PC-9 (cell line): ENCODE data around the gene BTBD1. TPM values are rescaled to one million over a fixed set of nuclear protein-coding genes. Genes with fewer than 3 reads are reported as not detected.
"Not testable (repeated sequence)": the region's sequence is repeated elsewhere in the genome, so short reads cannot be mapped to it uniquely, and the experiment has no call there.

Experiments used
- BruUV-seq: library from RNA; stranded (reverse); fragments of 400-500 nt; replicated peaks from 2 replicates; lab custom pipeline; 2021; lab: Mats Ljungman, UMichigan
- CTCF ChIA-PET: fragments of 300-600 bp; sonication (Branson Sonifier 250); formaldehyde crosslinking; loops from one replicate; lab custom pipeline; 2022; ENCODE audit warnings: antibody characterized with exemption; lab: Charles Lee
- POLR2A ChIA-PET: fragments of 300-600 bp; sonication (Branson Sonifier 250); formaldehyde crosslinking; loops from one replicate; lab custom pipeline; 2022; ENCODE audit warnings: antibody characterized with exemption; ENCODE audit not compliant: unreplicated experiment; lab: Charles Lee
- DNase-seq, 2 experiments: peaks; one replicate each; pipeline versions ENCODE4 v3.0.0 to v3.0.0-alpha.2; 2015 to 2022; ENCODE audit warnings: mixed read lengths in 1 of 2
- H2AFZ ChIP-seq: fragments of 200-600 bp; sonication (generic); 2 replicates; pipeline ENCODE4 v1.8.1; 2017; ENCODE audit warnings: antibody characterized with exemption
- H3F3A ChIP-seq: fragments of 200-600 bp; sonication (generic); 2 replicates; pipeline ENCODE4 v1.8.1; 2017; ENCODE audit warnings: antibody characterized with exemption, mild to moderate bottlenecking, low read depth; ENCODE audit not compliant: insufficient read depth
- H3K27ac ChIP-seq: fragments of 200-600 bp; sonication (generic); 2 replicates; pipeline ENCODE4 v1.6.1; 2016; ENCODE audit warnings: mixed run types
- H3K27me3 ChIP-seq: fragments of 200-600 bp; sonication (generic); 2 replicates; pipeline ENCODE4 v1.6.1; 2016; ENCODE audit warnings: low read depth, mixed run types; ENCODE audit not compliant: insufficient read depth
- H3K36me3 ChIP-seq: fragments of 200-600 bp; sonication (generic); 2 replicates; pipeline ENCODE4 v1.6.1; 2016; ENCODE audit warnings: low read depth, mixed run types
- H3K4me1 ChIP-seq: fragments of 200-600 bp; sonication (generic); replicated peaks from 2 replicates; pipeline ENCODE4 v1.6.1; 2016; ENCODE audit warnings: mixed run types; ENCODE audit not compliant: insufficient read depth
- H3K4me2 ChIP-seq: fragments of 200-600 bp; sonication (generic); 2 replicates; pipeline ENCODE4 v1.6.1; 2017; ENCODE audit warnings: mixed run types
- H3K4me3 ChIP-seq: fragments of 200-600 bp; sonication (generic); 2 replicates; pipeline ENCODE4 v1.6.1; 2016; ENCODE audit warnings: mixed run types
- H3K79me2 ChIP-seq: fragments of 200-600 bp; sonication (generic); 2 replicates; pipeline ENCODE4 v1.6.1; 2017; ENCODE audit warnings: low read depth, mixed run types
- H3K9me2 ChIP-seq: fragments of 200-600 bp; sonication (generic); 2 replicates; pipeline ENCODE4 v1.8.1; 2017; ENCODE audit warnings: mild to moderate bottlenecking; ENCODE audit not compliant: insufficient read depth
- H3K9me3 ChIP-seq: fragments of 200-600 bp; sonication (generic); 2 replicates; pipeline ENCODE4 v1.8.1; 2016; ENCODE audit warnings: low read depth; ENCODE audit not compliant: insufficient read depth
- H4K20me1 ChIP-seq: fragments of 200-600 bp; sonication (generic); 2 replicates; pipeline ENCODE4 v1.8.1; 2017; ENCODE audit not compliant: insufficient read depth
- EZH2 ChIP-seq: fragments of 200-600 bp; sonication (generic); IDR thresholded peaks from 2 replicates; pipeline ENCODE4 v1.8.0; 2017; ENCODE audit warnings: antibody characterized with exemption, low read depth
- intact Hi-C: fragments of 100-400 bp; cut with micrococcal nuclease; formaldehyde crosslinking; loops from one replicate; pipeline ENCODE4 v1.10.0; 2022; ENCODE audit not compliant: unreplicated experiment
- total RNA-seq: library from RNA; stranded (reverse); gene quantifications from 2 replicates; pipeline ENCODE4 v1.2.3, GENCODE V29; 2021
- TF ChIP-seq, protein P1 (sequence below): fragments of 200-600 bp; sonication (generic); conservative IDR thresholded peaks from 2 replicates; pipeline ENCODE4 v1.6.1; 2017; ENCODE audit warnings: mixed run types, antibody characterized with exemption, mild to moderate bottlenecking, moderate library complexity

The BTBD1 gene
- total RNA-seq, 1 experiment from 2014 or later, result 28.2 TPM

DNA sequence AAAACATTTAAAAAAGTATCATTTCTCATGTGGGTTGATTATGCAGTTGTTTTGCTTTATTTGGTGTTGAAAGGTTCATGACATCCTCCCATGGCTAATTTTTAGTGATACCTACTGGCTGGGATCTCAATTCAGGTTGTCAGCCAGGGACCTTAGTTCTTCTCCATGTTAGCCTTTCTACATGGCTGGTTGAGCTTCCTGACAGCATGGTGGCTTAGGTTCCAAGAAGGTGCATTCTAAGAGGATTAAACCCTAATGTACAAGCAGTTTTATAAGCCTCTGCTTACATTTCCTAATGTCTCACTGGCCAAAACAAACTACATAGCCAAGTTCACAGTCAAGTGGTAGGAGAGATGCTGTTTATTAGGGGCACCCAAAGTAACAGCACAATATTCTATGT lies 31.0 kb upstream of the BTBD1 start:
- TF ChIP-seq EZH2, result no peak
- TF ChIP-seq, protein P1, sequence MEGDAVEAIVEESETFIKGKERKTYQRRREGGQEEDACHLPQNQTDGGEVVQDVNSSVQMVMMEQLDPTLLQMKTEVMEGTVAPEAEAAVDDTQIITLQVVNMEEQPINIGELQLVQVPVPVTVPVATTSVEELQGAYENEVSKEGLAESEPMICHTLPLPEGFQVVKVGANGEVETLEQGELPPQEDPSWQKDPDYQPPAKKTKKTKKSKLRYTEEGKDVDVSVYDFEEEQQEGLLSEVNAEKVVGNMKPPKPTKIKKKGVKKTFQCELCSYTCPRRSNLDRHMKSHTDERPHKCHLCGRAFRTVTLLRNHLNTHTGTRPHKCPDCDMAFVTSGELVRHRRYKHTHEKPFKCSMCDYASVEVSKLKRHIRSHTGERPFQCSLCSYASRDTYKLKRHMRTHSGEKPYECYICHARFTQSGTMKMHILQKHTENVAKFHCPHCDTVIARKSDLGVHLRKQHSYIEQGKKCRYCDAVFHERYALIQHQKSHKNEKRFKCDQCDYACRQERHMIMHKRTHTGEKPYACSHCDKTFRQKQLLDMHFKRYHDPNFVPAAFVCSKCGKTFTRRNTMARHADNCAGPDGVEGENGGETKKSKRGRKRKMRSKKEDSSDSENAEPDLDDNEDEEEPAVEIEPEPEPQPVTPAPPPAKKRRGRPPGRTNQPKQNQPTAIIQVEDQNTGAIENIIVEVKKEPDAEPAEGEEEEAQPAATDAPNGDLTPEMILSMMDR, result no peak
- intact Hi-C loops, result no loop called here
- Histone ChIP-seq H2AFZ (no peak overlapping the region), H3K36me3 (no peaks in the 10 kb centered on the region), H3K27me3 (peaks cover 6% of the 10 kb centered on the region; the same call in 1 of the 2 replicates), H3K79me2 (no peaks in the 10 kb centered on the region), H3K4me3 (no peak overlapping the region), H4K20me1 (no peaks in the 10 kb centered on the region), H3K4me2 (no peak overlapping the region), H3K9me3 (no peaks in the 10 kb centered on the region), H3K9me2 (no peaks in the 10 kb centered on the region), H3K27ac (no peak overlapping the region), H3F3A (no peaks in the 10 kb centered on the region), H3K4me1 (no peaks in the 10 kb centered on the region)
- no peak for DNase-seq
- ChIA-PET POLR2A (no interaction called here), CTCF (no interaction called here)
- BruUV-seq, result no TSS peak

DNA sequence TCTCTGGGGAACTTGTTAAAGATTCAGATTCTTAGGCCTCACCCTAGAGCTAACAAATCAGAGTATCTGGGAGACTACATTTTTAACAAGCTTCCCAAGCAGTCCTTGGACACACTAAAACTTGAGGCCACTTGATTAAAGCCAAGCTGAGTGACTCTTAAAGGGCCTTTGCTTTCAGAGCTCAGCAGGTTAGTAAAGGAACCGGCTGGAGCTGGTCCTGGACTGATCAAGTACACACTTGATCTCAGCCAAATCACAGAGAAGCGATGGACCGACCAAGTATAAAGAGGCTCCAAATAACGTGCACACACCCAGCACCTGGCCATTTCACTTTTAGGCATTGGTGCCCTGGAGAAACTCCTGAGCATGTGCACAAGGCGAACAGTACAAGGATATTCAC lies 27.5 kb upstream of the BTBD1 start:
- Histone ChIP-seq H3F3A (no peaks in the 10 kb centered on the region), H4K20me1 (no peaks in the 10 kb centered on the region), H3K4me2 (no peak overlapping the region), H3K27ac (no peak overlapping the region), H3K9me3 (no peaks in the 10 kb centered on the region), H3K79me2 (no peaks in the 10 kb centered on the region), H3K27me3 (peaks cover 6% of the 10 kb centered on the region; the same call in 1 of the 2 replicates), H3K4me1 (peaks cover 6% of the 10 kb centered on the region), H3K4me3 (no peak overlapping the region), H3K36me3 (no peaks in the 10 kb centered on the region), H3K9me2 (no peaks in the 10 kb centered on the region), H2AFZ (no peak overlapping the region)
- TF ChIP-seq EZH2, result no peak
- TF ChIP-seq, protein P1, result no peak
- ChIA-PET POLR2A (interaction anchor here (0.6 kb wide), 1 partner anchor 94 kb away, joined by 3 read pairs; no protein-coding TSS in a partner anchor), CTCF (no interaction called here)
- BruUV-seq, result no TSS peak
- intact Hi-C loops, result no loop called here
- DNase-seq, result no peak

DNA sequence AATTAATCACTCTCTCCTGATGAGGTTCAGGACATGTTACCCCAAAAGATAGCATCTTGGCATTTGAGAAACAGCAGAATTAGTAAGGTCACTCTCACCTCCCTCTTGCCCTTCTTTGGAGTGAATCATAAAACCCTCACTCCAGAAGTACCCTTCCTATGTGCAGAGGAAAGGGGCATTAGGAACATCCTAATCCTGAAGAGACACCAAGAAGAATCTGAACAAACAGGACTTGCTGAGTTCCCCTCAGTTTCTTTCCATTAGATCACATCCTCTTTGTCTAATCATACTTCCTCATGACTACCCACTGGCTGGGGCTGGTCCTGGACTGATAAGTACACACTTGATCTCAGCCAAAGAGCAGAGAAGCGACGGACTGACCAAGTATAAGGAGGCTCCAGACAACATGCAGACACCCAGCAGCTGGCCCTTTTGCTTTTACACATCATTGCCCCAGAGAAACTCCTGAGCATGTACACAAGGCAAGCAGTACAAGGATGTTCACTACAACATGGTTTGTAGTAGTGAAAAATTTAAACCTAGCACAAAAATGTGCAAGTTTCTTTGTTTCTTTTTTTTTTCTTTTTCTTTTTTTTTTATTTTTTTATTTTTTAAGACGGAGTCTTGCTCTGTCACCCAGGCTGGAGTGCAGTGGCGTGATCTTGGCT lies 25.4 kb upstream of the BTBD1 start:
- H3K27ac ChIP-seq, result no peak overlapping the region
- DNase-seq, result no peak
- H3K9me2 ChIP-seq, result no peaks in the 10 kb centered on the region
- H4K20me1 ChIP-seq, result no peaks in the 10 kb centered on the region
- H3K4me2 ChIP-seq, result no peak overlapping the region
- no peaks in the 10 kb centered on the region for H3K36me3 ChIP-seq
- no peak overlapping the region for H3K4me3 ChIP-seq
- intact Hi-C loops, result no loop called here
- no peaks in the 10 kb centered on the region for H3K79me2 ChIP-seq
- H2AFZ ChIP-seq, result 0 out of 2 replicates have a peak overlapping the region, but pooled peaks have one; percentile 60
- peaks cover 6% of the 10 kb centered on the region for H3K4me1 ChIP-seq
- no peaks in the 10 kb centered on the region for H3K27me3 ChIP-seq
- TF ChIP-seq, protein P1, result no peak
- no peak for TF ChIP-seq EZH2
- CTCF ChIA-PET, result no interaction called here
- H3F3A ChIP-seq, result no peaks in the 10 kb centered on the region
- no peaks in the 10 kb centered on the region for H3K9me3 ChIP-seq
- POLR2A ChIA-PET, result no interaction called here
- BruUV-seq, result no TSS peak

DNA sequence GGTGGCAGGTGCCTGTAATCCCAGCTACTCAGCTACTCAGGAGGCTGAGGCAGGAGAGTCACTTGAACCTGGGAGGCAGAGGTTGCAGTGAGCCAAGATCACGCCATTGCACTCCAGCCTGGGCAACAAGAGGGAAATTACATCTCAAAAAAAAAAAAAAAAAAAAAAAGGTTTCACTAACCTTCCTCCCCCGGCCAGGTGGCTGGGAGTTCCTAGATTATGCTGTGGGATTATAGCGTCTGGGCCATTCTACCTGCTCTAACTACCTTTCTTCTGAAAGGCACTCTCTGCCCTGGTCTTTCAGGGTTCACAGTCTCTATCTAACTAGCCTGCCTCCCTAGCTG lies 24.9 kb upstream of the BTBD1 start:
- H3K4me3 ChIP-seq, H3K4me1 ChIP-seq, DNase-seq, POLR2A ChIA-PET, H3K36me3 ChIP-seq, H2AFZ ChIP-seq, CTCF ChIA-PET, intact Hi-C loops, H3K27me3 ChIP-seq, H3F3A ChIP-seq, H3K79me2 ChIP-seq, BruUV-seq, H3K27ac ChIP-seq, H3K4me2 ChIP-seq, H3K9me3 ChIP-seq, H4K20me1 ChIP-seq, H3K9me2 ChIP-seq: not testable (repeated sequence)
